HTR-8/SVneo (cell line): ENCODE results near the gene RGS8.

Experiments used
- DNase-seq: peaks from one replicate; pipeline ENCODE4 v3.0.0; 2011; ENCODE audit warnings: low spot score, mixed read lengths; ENCODE audit not compliant: insufficient read length
- FAIRE-seq: peaks from 2 replicates; lab custom pipeline; 2011; peaks lifted over from hg19 to GRCh38; lab: Jason Lieb, UNC

RGS8 gene

GRCh38 chr1:182674346-182675246, 9.8 kb downstream of the RGS8 start:
- DNase-seq (no peak), FAIRE-seq (no peak)

DNA sequence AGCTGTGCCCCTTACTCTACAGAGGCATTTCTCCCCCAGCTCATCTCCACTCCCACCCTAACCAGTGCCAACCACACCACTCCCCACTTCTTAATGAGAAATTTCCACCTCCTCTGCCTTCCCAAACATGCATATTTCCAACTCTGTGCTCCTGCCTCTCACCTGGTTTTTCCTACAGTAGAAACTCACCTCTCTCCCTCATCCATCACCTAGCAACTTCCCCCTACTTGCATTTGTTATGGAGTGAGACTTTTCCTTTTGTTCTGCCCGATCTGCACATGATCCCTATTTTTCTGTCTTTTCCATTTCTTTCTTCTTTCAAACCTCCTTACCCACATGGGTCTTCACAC, 11.9 kb downstream of the RGS8 start:
- DNase-seq: no peak
- no peak for FAIRE-seq

DNA sequence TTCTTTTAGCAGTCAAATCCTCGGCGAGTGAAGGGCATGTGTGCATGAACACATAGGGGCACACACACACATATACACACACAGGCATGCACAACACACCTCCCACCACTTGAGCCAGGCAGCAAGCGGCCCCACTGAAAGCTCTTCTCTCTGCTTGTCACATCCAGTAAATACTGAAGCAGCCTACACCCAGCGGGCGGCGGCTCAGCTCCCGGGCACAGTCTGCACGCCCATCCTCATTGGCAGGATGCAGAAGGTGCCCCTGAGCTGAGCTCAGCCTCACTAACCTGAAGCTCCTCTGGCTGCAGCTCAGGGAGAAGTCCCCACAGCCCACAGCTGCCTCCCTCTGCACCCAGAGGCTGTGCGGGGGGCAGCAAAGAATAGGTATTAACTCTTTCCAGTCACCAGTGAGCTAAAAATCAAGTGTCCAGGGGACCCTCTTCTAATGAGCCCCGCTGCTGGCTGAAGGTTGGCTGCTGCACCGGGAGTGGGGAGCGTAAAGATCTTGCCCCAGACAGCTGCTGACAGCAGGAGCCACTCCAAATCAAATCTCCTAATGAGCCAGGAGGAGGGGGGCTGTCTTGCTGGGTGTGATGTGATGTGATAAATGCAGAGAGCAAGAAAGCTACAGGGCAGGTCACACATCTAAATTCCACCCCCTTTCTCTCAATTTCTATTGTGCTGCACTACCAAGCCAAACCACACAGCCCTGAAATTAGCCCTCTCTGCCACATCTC, 12.5 kb downstream of the RGS8 start:
- no peak for FAIRE-seq
- DNase-seq: no peak

DNA sequence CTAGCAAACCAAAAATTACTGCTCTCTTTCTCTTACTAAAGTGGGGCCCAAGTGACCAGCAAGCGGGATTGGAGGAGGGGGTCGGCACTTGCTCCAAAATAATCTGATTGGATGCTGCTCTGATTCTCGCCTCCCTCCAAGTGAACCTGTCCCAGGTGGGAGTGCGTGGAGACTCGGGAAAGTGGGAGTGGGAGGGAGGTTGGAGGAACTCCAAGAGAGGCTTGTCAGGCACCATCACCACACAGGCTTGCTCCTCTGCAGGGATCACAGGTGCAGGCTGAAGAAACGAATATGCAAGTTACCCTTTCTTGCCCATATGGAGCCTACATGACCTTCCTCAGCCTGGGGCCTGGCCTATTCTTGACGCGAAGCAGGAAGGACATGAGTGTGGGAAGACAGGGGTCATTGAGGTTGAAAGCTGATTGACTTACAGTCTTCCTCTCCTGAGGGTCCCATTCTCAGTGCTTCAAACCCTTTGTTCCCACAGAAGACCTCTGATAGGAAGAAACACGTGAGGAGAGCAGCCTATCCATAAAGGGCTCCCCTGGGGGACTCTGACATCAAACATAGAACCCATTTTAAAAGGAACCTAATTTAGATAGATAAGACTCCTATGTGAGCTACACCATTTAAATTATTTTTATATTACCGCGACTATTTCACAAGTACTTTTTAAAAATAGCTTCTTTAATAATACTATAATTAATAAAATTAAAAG, 14.2 kb downstream of the RGS8 start:
- no peak for FAIRE-seq
- no peak for DNase-seq

- FAIRE-seq (no peak), DNase-seq (no peak)
These were observed 15.1 kb downstream of the RGS8 start for GRCh38 chr1:182669266-182669665.

GRCh38 chr1:182668521-182669054, 15.8 kb downstream of the RGS8 start:
- DNase-seq (no peak), FAIRE-seq (no peak)

GRCh38 chr1:182667848-182668505, 16.4 kb downstream of the RGS8 start:
- FAIRE-seq (no peak), DNase-seq (no peak)

DNA sequence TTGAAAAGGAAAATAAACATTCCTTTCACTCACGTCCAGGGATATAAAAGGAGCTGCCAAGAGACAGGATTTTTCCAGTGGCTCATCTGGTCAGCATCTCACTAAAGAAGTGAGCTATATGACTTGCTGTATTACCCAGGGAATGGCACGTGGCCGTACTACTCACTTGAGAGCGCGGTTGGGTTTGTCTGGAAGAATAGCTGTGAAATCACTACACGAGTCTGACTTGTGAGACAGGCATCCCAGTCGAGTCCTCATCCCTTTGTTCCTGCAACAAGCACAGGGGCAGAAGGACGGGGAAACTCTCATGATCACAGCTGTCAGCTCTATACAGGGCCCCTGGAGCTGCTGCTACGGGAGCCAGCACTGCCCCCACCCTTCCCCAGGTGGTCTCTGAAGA, 17.7 kb downstream of the RGS8 start:
- FAIRE-seq (no peak), DNase-seq (no peak)

GRCh38 chr1:182664296-182664695, 20.1 kb downstream of the RGS8 start:
- FAIRE-seq (no peak), DNase-seq (no peak)

- FAIRE-seq (no peak), DNase-seq (no peak)
These were observed 21.4 kb downstream of the RGS8 start for GRCh38 chr1:182662956-182663355.

GRCh38 chr1:182662121-182662890, 22.1 kb downstream of the RGS8 start:
- no peak for DNase-seq

GRCh38 chr1:182658055-182658454, 26.3 kb downstream of the RGS8 start:
- FAIRE-seq (no peak), DNase-seq (no peak)

More at GRCh38 chr1:182662121-182662890, 22.1 kb downstream of the RGS8 start:
- no peak for FAIRE-seq

DNA sequence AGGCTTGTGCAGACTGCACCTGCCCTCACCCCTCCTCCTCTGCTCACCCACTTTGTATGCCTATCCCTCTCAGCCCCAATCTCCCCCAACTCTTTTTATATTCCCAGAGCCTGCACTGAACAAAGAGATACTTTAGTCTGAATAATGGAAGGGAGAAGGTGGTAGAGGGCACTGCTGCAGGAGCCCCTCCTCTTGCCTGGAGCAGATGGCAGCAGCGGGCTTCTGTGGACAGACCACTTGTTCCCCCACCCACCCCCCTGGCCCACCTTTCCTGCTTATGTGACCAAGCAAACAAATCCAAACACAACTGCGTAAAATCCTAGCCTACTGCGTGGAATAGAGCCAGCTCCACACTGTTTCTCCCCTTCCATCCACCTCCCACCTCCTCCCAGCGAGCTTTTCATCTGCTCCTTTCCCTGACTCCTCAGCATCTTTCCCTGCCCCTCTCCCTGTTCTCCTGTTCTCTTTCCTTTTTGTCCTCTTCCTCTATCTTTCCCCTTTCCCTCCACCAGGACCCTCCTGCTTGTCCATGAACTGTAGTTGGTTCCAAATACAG, 27.5 kb downstream of the RGS8 start:
- FAIRE-seq (no peak), DNase-seq (no peak)

DNA sequence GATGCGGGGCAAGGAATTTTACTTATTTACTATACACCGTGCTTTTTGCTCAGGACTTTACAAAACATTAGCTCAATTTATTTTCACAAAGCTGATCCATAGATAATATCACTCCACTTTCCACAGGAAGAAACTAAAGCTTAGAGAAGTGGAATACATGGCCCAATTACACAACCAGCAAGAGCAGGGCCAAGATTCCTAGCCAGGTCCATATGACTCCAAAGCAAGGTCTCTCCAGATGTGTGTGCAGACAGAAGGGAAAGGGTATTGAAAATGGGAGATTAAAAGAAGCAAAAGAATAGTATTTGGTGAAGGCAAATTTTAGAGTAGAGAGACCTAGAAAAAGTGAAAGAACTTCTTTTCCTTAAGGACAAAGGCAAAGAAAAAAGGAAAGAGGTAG, 30.4 kb downstream of the RGS8 start:
- no peak for DNase-seq
- no peak for FAIRE-seq

DNA sequence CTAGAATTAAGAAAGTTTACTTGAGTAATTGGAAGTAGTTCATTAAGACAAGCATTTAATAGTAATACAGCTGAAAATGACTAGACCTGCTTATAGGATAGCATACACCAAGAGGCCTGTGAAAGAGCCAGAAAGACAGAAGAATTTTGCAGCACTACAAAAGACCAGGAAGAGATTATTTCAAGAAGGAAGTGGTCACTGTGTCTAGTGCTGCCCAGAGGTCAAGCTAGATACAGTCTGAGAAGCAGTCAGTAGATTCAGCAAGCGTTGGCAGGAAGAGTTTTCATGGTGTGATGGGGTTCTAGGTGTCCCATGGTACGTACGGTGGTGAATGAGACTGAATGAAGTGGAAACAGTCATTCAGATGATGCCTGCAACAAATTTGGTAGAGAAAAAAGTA, 31.5 kb downstream of the RGS8 start:
- DNase-seq (no peak), FAIRE-seq (no peak)

- no peak for FAIRE-seq
- DNase-seq: no peak
These were observed 33.1 kb downstream of the RGS8 start for GRCh38 chr1:182651339-182651724.

GRCh38 chr1:182650678-182651338, 33.6 kb downstream of the RGS8 start:
- FAIRE-seq: no peak
- DNase-seq: no peak

- FAIRE-seq: no peak
These were observed 35.3 kb downstream of the RGS8 start for GRCh38 chr1:182649041-182649440.

DNA sequence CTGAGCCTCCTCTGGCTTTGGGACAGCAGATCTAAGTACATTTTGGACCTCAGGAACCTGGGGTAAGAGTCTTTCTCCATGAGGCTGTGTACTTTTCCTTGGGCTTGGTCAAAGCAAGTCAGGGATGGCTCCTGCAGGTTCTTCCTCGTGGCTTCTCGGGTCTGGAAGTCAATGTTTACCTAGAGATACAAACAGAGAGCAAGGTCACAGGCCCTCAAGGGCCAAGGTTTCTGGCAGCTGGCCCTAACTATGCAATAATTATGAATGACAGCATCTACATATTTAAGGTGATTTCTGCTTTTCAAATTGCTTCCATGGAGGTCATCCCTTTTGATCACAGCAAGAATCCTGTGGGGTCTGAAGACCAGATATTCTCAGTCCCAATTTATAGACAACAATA, 37.6 kb downstream of the RGS8 start:
- no peak for DNase-seq
- no peak for FAIRE-seq

More at GRCh38 chr1:182649041-182649440, 35.3 kb downstream of the RGS8 start:
- DNase-seq: no peak
